ENCODE measurements around the gene CCNL2. TPM values are rescaled to one million over a fixed set of nuclear protein-coding genes. Genes with fewer than 3 reads are reported as not detected.

The CCNL2 gene
- total and polyA plus RNA-seq, 8 donors: 49.2 to 409 (median 84.1) TPM

DNA sequence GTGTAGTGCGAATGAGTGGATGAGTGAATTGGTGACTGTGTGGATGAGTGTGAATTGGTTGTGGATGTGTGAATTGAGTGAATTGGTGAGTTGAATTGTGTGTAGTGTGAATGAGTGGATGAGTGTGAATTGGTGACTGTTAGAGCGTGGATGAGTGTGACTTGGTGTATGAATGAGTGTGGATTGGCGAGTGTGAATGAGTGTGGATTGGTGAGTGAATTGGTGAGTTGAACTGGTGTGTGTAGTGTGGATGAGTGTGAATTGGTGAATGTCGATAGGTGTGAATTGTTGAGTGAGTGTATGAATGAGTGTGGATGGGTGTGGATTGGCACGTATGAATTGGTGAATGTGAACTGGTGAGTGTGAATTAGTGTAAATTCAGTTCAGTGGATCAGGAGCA, 31.8 kb downstream of the CCNL2 start:
- FAIRE-seq (no peak), ATAC-seq (no peak), DNase-seq (no peak)
- Histone ChIP-seq H3K36me3 (no peaks in the 10 kb centered on the region), H3K9me3 (no peaks in the 10 kb centered on the region), H3K27me3 (no peaks in the 10 kb centered on the region), H3K27ac (no peak overlapping the region), H3K4me1 (peaks cover 0 to 6% (median 2%) of the 10 kb centered on the region in 3 donors), H3K4me3 (no peak overlapping the region)
- intact Hi-C loops (cut with DNase I): no loop called here
- TF ChIP-seq, protein P1, sequence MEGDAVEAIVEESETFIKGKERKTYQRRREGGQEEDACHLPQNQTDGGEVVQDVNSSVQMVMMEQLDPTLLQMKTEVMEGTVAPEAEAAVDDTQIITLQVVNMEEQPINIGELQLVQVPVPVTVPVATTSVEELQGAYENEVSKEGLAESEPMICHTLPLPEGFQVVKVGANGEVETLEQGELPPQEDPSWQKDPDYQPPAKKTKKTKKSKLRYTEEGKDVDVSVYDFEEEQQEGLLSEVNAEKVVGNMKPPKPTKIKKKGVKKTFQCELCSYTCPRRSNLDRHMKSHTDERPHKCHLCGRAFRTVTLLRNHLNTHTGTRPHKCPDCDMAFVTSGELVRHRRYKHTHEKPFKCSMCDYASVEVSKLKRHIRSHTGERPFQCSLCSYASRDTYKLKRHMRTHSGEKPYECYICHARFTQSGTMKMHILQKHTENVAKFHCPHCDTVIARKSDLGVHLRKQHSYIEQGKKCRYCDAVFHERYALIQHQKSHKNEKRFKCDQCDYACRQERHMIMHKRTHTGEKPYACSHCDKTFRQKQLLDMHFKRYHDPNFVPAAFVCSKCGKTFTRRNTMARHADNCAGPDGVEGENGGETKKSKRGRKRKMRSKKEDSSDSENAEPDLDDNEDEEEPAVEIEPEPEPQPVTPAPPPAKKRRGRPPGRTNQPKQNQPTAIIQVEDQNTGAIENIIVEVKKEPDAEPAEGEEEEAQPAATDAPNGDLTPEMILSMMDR (IDR thresholded peaks at IDR 0.05): no peak
- WGBS, 2 donors: 90 to 96% methylated on average over 5 of the region's 5 CpGs

DNA sequence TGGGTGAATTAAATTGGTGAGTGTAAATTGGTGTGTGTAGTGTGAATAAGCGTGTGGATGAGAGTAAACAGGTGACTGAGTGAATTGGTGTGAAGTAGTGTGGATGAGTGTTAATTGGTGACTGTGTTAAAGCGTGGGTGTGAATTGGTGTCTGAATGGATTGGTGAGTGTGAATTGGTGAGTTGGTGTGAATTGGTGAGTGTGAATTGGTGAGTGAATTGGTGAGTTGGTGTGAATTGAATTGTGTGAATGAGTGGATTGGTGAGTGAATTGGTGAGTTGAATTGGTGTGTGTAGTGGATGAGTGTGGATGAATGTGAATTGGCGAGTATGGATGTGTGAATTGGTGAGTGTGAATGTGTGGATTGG, 32.5 kb downstream of the CCNL2 start:
- Histone ChIP-seq H3K4me1 (peaks cover 0 to 1% (median 0%) of the 10 kb centered on the region in 3 donors), H3K36me3 (no peaks in the 10 kb centered on the region), H3K27ac (no peak overlapping the region), H3K9me3 (no peaks in the 10 kb centered on the region), H3K27me3 (no peaks in the 10 kb centered on the region), H3K4me3 (no peak overlapping the region)
- TF ChIP-seq, protein P1 (IDR thresholded peaks at IDR 0.05): no peak
- ATAC-seq (no peak), FAIRE-seq (no peak), DNase-seq (no peak)
- 90 to 97% methylated on average over 3 of the region's 3 CpGs for WGBS, 2 donors
- intact Hi-C loops (cut with DNase I): no loop called here

DNA sequence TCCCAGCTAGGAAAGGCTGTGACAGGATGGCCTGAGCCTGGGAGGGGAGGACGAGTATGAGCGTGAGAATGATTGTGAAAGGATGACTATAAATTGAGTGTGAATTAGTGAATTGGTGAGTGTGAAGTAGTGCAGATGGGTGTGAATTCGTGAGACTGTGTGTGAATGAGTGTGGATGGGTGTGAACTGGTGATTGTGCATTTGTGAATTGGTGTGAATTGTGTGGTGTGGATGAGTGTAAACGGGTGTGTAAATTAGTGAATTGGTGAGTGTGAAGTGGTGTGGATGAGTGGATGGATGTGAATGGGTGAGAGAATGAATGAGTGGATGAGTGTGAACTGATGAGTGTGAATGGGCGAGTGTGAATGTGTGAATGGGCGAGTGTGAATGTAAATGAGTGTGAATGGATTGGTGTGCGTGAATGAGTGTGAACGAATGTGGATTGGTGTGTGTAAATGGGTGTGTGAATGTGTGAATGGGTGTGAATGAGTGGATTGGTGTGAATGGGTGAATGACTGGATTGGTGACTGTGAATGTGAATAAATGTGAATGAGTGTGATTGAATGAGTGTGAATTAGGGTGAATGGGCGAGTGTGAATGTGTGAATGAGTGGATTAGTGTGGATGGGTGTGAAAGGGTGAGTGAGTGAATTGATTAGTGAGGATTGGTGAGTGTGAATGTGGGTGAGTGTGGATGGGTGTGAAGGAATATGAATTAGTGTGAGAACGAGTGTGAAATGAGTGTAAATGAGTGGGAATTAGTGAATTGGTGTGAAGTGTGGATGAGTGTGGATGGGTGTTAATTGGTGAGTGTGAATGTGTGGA, 33.0 kb downstream of the CCNL2 start:
- FAIRE-seq: no peak
- no peaks in the 10 kb centered on the region for H3K36me3 ChIP-seq
- H3K4me1 ChIP-seq: no peaks in the 10 kb centered on the region
- no peak overlapping the region for H3K27ac ChIP-seq
- H3K4me3 ChIP-seq: no peak overlapping the region
- no peaks in the 10 kb centered on the region for H3K27me3 ChIP-seq
- no peak for ATAC-seq
- no peaks in the 10 kb centered on the region for H3K9me3 ChIP-seq
- WGBS, 2 donors: 70 to 75% methylated on average over 10 of the region's 10 CpGs
- intact Hi-C loops (cut with DNase I): no loop called here
- TF ChIP-seq, protein P1 (IDR thresholded peaks at IDR 0.05): no peak
- peak in 1 of 6 donors; percentile 1 for DNase-seq

DNA sequence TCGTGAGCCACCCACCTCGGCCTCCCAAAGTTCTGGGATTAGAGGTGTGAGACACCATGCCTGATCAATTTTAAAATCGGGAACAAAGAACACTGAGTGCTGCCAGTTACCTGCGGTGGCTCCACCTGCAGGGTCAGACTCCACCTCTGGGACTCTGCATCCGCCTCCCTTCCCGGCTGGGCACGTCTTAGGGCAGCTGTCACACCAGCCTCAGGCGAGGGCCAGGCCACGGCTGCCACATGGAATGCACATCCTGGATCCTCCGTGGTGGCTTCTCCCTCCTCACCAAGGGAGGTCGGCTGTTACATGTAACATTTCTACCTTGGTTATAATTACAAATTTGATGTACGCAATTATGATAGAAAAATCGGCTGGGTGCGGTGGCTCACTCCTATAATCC, 34.9 kb downstream of the CCNL2 start:
- WGBS, 2 donors: 52 to 68% methylated on average over 14 of the region's 14 CpGs
- TF ChIP-seq, protein P1 (IDR thresholded peaks at IDR 0.05): no peak
- DNase-seq: peak in 2 of 6 donors; percentile 41 to 54
- no peak for FAIRE-seq
- Histone ChIP-seq H3K27me3 (no peaks in the 10 kb centered on the region), H3K27ac (no peak overlapping the region), H3K4me1 (no peaks in the 10 kb centered on the region), H3K36me3 (no peaks in the 10 kb centered on the region), H3K9me3 (no peaks in the 10 kb centered on the region), H3K4me3 (no peak overlapping the region)
- intact Hi-C loops (cut with DNase I): no loop called here
- no peak for ATAC-seq

DNA sequence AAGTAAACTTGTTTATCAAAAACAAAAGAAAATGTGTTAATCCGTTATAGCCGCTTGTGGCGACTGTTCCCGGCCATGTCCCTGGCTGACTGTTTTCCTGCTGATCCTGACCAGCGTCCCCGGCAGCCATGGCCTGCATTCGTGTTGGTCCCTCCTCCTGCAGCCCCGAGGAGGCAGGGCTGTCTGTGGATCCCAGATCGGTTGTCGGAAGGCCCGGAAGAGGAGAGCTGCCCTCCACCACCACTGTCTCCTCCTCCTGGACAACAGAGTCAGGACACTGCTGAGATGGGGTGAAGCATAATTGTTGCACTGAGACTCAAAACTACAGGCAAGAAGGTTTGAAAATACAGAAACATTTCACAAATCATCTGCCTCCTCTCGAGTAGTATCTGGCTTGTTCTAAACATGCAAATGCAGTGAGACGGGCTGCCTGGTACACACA, 37.1 kb downstream of the CCNL2 start:
- TF ChIP-seq, protein P1 (IDR thresholded peaks at IDR 0.05): no peak

More for the DNA sequence above, 37.1 kb downstream of the CCNL2 start:
- DNase-seq: peak in 2 of 6 donors; percentile 20 to 28
- H3K27me3 ChIP-seq: no peaks in the 10 kb centered on the region
- 31 to 35% methylated on average over 13 of the region's 13 CpGs for WGBS, 2 donors
- no peak overlapping the region for H3K27ac ChIP-seq
- H3K4me3 ChIP-seq: no peak overlapping the region
- ATAC-seq: no peak
- H3K4me1 ChIP-seq: no peaks in the 10 kb centered on the region
- intact Hi-C loops (cut with DNase I): no loop called here
- H3K9me3 ChIP-seq: no peaks in the 10 kb centered on the region
- FAIRE-seq: no peak
- no peaks in the 10 kb centered on the region for H3K36me3 ChIP-seq
